GM12872 (cell line): ENCODE measurements around the gene NPAS1.

Source experiments
- TF ChIP-seq, protein P1 (sequence below): IDR thresholded peaks from 3 replicates; pipeline ENCODE4 v1.5.1; 2011; ENCODE audit warnings: low read depth, mild to moderate bottlenecking, low read length, moderate library complexity; ENCODE audit not compliant: insufficient read depth

NPAS1 gene

DNA sequence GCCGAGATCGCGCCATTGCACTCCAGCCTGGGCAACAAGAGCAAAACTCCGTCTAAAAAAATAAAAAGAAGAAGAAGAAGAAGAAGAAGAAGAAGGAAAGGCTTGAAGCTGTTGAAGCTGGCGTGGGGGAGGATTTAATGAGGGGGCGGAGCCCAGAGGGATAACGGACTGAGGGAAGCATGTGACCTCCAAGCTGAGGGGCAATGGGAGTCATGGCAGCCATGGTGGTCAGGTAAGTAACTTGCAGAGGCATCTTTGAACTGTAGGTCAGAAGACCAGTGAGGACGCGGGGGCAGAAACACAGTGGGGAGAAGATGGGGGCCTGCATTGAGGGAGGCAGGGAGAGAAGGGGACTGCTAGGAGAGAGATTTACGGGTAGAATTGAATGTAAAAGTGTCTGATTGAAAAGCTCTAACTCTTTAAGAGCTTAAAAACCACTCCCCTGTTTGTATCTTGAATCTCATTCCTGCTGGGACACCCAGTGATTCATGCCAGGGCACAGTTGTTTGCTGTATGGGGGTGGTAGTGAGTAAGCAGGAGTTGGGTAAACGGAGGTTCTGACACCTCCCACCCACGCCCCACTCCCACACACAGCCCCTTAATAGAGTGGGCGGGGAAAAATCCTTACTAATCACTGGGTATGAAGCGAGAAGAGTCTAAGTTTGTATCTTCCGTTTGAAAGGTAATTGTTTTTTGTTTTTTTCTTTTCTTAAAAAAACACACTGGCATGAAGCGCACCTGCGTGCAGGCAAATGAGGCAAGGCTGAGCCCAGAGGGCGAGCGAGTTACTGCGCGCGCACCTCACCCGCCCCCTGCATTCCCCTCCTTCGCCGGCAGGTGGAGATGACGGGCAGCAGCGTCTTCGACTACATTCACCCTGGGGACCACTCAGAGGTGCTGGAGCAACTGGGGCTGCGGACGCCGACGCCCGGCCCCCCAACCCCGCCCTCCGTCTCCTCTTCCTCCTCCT lies 15.8 kb downstream of the NPAS1 start:
- TF ChIP-seq, protein P1, sequence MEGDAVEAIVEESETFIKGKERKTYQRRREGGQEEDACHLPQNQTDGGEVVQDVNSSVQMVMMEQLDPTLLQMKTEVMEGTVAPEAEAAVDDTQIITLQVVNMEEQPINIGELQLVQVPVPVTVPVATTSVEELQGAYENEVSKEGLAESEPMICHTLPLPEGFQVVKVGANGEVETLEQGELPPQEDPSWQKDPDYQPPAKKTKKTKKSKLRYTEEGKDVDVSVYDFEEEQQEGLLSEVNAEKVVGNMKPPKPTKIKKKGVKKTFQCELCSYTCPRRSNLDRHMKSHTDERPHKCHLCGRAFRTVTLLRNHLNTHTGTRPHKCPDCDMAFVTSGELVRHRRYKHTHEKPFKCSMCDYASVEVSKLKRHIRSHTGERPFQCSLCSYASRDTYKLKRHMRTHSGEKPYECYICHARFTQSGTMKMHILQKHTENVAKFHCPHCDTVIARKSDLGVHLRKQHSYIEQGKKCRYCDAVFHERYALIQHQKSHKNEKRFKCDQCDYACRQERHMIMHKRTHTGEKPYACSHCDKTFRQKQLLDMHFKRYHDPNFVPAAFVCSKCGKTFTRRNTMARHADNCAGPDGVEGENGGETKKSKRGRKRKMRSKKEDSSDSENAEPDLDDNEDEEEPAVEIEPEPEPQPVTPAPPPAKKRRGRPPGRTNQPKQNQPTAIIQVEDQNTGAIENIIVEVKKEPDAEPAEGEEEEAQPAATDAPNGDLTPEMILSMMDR = peak; percentile 93

GRCh38 chr19:47036097-47036651 lies 16.5 kb downstream of the NPAS1 start:
- TF ChIP-seq, protein P1 = no peak

- TF ChIP-seq, protein P1 = no peak
Observed at GRCh38 chr19:47037766-47038165, 18.1 kb downstream of the NPAS1 start.

- TF ChIP-seq, protein P1 = no peak
Observed at GRCh38 chr19:47039239-47039874, 19.7 kb downstream of the NPAS1 start.

DNA sequence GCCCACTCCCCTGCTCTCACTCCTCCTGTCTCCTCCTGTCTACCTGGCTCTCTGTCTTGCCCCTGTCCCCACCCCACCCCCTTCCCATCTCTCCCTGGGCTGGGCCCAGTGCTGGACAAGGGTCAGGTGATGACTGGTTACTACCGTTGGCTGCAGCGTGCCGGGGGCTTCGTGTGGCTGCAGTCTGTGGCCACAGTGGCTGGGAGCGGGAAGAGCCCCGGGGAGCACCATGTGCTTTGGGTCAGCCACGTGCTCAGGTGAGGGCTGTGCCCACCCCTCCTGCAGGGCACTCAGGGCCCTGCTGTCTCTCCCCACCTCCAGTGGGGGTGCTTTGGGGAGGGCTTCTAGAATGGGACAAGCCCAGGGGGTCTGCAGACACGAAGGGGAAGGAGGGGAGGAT lies 21.2 kb downstream of the NPAS1 start:
- TF ChIP-seq, protein P1 = no peak

GRCh38 chr19:47044946-47045866 lies 25.6 kb downstream of the NPAS1 start:
- TF ChIP-seq, protein P1 = no peak
